ENCODE results near the gene LZTS3. TPM values are rescaled to one million over a fixed set of nuclear protein-coding genes. Genes with fewer than 3 reads are reported as not detected.

LZTS3 gene
- total and polyA plus RNA-seq, 10 of the 15 experiments (the other 5 are each of a cell fraction or from before 2014, with no cell fraction given) = 0.03 to 0.90 (median 0.22) TPM

DNA sequence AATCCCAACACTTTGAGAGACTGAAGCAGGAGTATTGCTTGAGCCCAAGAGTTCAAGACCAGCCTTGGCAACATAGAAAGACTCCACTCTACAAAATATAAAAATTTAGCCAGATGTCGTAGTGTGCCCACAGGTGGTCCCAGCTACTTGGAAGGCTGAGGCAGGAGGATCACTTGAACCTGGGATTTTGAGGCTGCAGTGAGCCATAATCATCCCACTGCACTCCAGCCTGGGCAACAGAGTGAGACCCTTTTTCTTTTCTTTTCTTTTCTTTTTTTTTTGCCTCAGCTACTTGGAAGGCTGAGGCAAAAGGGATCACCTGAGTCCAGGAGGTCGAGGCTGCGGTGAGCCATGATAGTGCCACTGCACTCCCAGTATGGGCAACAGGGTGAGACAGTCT, 31.6 kb downstream of the LZTS3 start:
- Histone ChIP-seq H3K27me3 (replicated peaks in 1 of 2; ENCODE audit: control insufficient read depth in 2 of 2, insufficient read depth in 2 of 2, low read length in 1 of 2) (no peaks in the 10 kb centered on the region), H3K27ac (ENCODE audit: control insufficient read depth, insufficient read depth) (no peak overlapping the region), H3K79me2 (ENCODE audit: control insufficient read depth, insufficient read depth, low read length) (peaks cover 2% of the 10 kb centered on the region), H3K4me1 (ENCODE audit: control insufficient read depth, insufficient read depth, low read length) (no peaks in the 10 kb centered on the region), H3K36me3 (ENCODE audit: control insufficient read depth in 2 of 2, insufficient read depth in 2 of 2, low read length in 1 of 2) (peaks cover 0 to under 1% of the 10 kb centered on the region in 2 experiments; a peak in 3 of 4 replicates), H3K4me2 (ENCODE audit: control insufficient read depth, insufficient read depth) (no peak overlapping the region), H2AFZ (ENCODE audit: control insufficient read depth, low read depth, low read length) (no peak overlapping the region), H3K4me3 (no peak overlapping the region), H4K20me1 (ENCODE audit: control insufficient read depth, insufficient read depth) (no peaks in the 10 kb centered on the region), H3K9me3 (replicated peaks; ENCODE audit: control insufficient read depth, insufficient read depth, low read length) (no peaks in the 10 kb centered on the region), H3K9ac (ENCODE audit: control insufficient read depth, insufficient read depth, low read length) (no peak overlapping the region)
- ChIA-PET POLR2A (no interaction called here), CTCF (no interaction called here), RAD21 (ENCODE audit: unreplicated experiment) (no interaction called here), SMC1A (ENCODE audit: uncharacterized antibody, unreplicated experiment) (no interaction called here)
- DNase-seq (ENCODE audit: low read depth, low spot score) (no peak), ATAC-seq (no peak), FAIRE-seq (no peak)
- in situ Hi-C loops (cut with MboI) (no loop called here), intact Hi-C loops (cut with micrococcal nuclease; ENCODE audit: unreplicated experiment) (no loop called here)
- TF ChIP-seq SUZ12 (IDR thresholded peaks at IDR 0.05; ENCODE audit: unreplicated experiment) (no peak), HDAC2 (IDR thresholded peaks at IDR 0.05) (no peak), CBX5 (IDR thresholded peaks at IDR 0.05; ENCODE audit: low read depth) (no peak), NFIC (IDR thresholded peaks at IDR 0.05; ENCODE audit: low read depth, low read length) (no peak)
- TF ChIP-seq, protein P1, sequence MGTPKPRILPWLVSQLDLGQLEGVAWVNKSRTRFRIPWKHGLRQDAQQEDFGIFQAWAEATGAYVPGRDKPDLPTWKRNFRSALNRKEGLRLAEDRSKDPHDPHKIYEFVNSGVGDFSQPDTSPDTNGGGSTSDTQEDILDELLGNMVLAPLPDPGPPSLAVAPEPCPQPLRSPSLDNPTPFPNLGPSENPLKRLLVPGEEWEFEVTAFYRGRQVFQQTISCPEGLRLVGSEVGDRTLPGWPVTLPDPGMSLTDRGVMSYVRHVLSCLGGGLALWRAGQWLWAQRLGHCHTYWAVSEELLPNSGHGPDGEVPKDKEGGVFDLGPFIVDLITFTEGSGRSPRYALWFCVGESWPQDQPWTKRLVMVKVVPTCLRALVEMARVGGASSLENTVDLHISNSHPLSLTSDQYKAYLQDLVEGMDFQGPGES (IDR thresholded peaks at IDR 0.05) = no peak
- WGBS (ENCODE audit: insufficient coverage, insufficient replicate concordance, low lambda C conversion rate, missing lambda C conversion rate) = 95% methylated on average over 1 of the region's 3 CpGs
- no TSS peak for BruUV-seq (replicated peaks)

DNA sequence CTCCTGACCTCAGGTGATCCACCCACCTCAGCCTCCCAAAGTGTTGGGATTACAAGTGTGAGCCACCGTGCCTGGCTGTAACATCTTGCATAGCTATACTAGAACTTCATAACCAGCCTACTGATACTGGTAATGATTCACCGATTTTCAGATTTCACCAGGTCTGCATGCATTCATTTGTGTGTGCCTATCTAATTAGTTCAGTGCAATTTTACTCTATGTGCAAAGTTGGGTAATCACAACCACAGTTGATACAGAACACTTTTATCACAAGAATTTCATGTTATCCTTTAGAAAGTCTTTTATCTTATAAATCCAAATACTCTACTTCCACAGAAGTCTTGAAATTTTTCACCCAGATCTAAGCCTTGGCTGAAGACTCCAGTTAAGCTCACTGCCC, 35.9 kb downstream of the LZTS3 start:
- FAIRE-seq (no peak), DNase-seq (ENCODE audit: low read depth, low spot score) (no peak), ATAC-seq (no peak)
- no peak overlapping the region for H3K27ac ChIP-seq (ENCODE audit: control insufficient read depth, insufficient read depth)
- H4K20me1 ChIP-seq (ENCODE audit: control insufficient read depth, insufficient read depth) = no peaks in the 10 kb centered on the region
- ChIA-PET RAD21 (ENCODE audit: unreplicated experiment) (no interaction called here), POLR2A (no interaction called here), CTCF (no interaction called here), SMC1A (ENCODE audit: uncharacterized antibody, unreplicated experiment) (no interaction called here)
- H3K27me3 ChIP-seq (replicated peaks in 1 of 2; ENCODE audit: control insufficient read depth in 2 of 2, insufficient read depth in 2 of 2, low read length in 1 of 2) = no peaks in the 10 kb centered on the region
- H3K4me1 ChIP-seq (ENCODE audit: control insufficient read depth, insufficient read depth, low read length) = no peaks in the 10 kb centered on the region
- no TSS peak for BruUV-seq (replicated peaks)
- in situ Hi-C loops (cut with MboI) = no loop called here
- no peaks in the 10 kb centered on the region; a peak in 1 of 4 replicates for H3K36me3 ChIP-seq (ENCODE audit: control insufficient read depth in 2 of 2, insufficient read depth in 2 of 2, low read length in 1 of 2)
- no peaks in the 10 kb centered on the region for H3K9me3 ChIP-seq (replicated peaks; ENCODE audit: control insufficient read depth, insufficient read depth, low read length)
- H3K4me3 ChIP-seq = no peak overlapping the region
- H3K79me2 ChIP-seq (ENCODE audit: control insufficient read depth, insufficient read depth, low read length) = no peaks in the 10 kb centered on the region; the same call in none of the 2 replicates
- intact Hi-C loops (cut with micrococcal nuclease; ENCODE audit: unreplicated experiment) = no loop called here
- no peak overlapping the region for H3K4me2 ChIP-seq (ENCODE audit: control insufficient read depth, insufficient read depth)
- H2AFZ ChIP-seq (ENCODE audit: control insufficient read depth, low read depth, low read length) = no peak overlapping the region
- 100% methylated on average over 2 of the region's 2 CpGs for WGBS (ENCODE audit: insufficient coverage, insufficient replicate concordance, low lambda C conversion rate, missing lambda C conversion rate)
- H3K9ac ChIP-seq (ENCODE audit: control insufficient read depth, insufficient read depth, low read length) = no peak overlapping the region
- TF ChIP-seq NR2F1 (conservative IDR thresholded peaks at IDR 0.05) = no peak
- TF ChIP-seq, protein P2, sequence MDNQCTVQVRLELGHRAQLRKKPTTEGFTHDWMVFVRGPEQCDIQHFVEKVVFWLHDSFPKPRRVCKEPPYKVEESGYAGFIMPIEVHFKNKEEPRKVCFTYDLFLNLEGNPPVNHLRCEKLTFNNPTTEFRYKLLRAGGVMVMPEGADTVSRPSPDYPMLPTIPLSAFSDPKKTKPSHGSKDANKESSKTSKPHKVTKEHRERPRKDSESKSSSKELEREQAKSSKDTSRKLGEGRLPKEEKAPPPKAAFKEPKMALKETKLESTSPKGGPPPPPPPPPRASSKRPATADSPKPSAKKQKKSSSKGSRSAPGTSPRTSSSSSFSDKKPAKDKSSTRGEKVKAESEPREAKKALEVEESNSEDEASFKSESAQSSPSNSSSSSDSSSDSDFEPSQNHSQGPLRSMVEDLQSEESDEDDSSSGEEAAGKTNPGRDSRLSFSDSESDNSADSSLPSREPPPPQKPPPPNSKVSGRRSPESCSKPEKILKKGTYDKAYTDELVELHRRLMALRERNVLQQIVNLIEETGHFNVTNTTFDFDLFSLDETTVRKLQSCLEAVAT (IDR thresholded peaks at IDR 0.05) = no peak
- TF ChIP-seq BHLHE40 (IDR thresholded peaks at IDR 0.05; ENCODE audit: borderline replicate concordance in 1 of 2, low read depth in 2 of 2, low read length in 1 of 2) = no peak
- TF ChIP-seq, protein P3, sequence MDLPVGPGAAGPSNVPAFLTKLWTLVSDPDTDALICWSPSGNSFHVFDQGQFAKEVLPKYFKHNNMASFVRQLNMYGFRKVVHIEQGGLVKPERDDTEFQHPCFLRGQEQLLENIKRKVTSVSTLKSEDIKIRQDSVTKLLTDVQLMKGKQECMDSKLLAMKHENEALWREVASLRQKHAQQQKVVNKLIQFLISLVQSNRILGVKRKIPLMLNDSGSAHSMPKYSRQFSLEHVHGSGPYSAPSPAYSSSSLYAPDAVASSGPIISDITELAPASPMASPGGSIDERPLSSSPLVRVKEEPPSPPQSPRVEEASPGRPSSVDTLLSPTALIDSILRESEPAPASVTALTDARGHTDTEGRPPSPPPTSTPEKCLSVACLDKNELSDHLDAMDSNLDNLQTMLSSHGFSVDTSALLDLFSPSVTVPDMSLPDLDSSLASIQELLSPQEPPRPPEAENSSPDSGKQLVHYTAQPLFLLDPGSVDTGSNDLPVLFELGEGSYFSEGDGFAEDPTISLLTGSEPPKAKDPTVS (IDR thresholded peaks at IDR 0.05; ENCODE audit: low read depth, low read length) = no peak
- TF ChIP-seq, protein P4, sequence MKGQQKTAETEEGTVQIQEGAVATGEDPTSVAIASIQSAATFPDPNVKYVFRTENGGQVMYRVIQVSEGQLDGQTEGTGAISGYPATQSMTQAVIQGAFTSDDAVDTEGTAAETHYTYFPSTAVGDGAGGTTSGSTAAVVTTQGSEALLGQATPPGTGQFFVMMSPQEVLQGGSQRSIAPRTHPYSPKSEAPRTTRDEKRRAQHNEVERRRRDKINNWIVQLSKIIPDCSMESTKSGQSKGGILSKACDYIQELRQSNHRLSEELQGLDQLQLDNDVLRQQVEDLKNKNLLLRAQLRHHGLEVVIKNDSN (IDR thresholded peaks at IDR 0.05; ENCODE audit: borderline replicate concordance, extremely low read length, insufficient read depth, low read depth, low read length) = no peak
- TF ChIP-seq BMI1 (IDR thresholded peaks at IDR 0.05; ENCODE audit: borderline replicate concordance) = no peak
- TF ChIP-seq, protein P5, sequence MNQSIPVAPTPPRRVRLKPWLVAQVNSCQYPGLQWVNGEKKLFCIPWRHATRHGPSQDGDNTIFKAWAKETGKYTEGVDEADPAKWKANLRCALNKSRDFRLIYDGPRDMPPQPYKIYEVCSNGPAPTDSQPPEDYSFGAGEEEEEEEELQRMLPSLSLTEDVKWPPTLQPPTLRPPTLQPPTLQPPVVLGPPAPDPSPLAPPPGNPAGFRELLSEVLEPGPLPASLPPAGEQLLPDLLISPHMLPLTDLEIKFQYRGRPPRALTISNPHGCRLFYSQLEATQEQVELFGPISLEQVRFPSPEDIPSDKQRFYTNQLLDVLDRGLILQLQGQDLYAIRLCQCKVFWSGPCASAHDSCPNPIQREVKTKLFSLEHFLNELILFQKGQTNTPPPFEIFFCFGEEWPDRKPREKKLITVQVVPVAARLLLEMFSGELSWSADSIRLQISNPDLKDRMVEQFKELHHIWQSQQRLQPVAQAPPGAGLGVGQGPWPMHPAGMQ (IDR thresholded peaks at IDR 0.05; ENCODE audit: borderline replicate concordance) = no peak
